SKM-1 treated with dmso at 0.1 percent for 144 hours (cell line): ENCODE results near the gene STOML2.

ENCODE experiments used
- DNase-seq: peaks from one replicate; lab custom pipeline; 2025; ENCODE audit not compliant: unreplicated experiment; lab: John Stamatoyannopoulos, UW

The STOML2 gene

DNA sequence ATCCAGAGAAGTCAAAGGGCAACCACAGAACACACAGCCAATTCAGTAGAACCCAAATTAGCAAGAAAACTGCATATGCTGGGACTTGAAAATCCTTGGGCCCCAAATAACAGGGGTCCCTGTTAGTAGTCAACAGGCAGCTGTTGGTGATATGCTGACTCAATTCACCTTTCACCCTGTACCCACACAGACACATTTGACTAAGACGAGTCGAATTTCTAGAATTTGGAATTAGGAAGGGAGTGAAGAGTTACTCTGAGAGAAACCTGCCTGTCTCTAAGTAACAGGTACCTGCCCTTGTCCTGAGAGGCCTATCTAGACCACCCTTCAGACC, 29.7 kb downstream of the STOML2 start:
- DNase-seq: no peak

DNA sequence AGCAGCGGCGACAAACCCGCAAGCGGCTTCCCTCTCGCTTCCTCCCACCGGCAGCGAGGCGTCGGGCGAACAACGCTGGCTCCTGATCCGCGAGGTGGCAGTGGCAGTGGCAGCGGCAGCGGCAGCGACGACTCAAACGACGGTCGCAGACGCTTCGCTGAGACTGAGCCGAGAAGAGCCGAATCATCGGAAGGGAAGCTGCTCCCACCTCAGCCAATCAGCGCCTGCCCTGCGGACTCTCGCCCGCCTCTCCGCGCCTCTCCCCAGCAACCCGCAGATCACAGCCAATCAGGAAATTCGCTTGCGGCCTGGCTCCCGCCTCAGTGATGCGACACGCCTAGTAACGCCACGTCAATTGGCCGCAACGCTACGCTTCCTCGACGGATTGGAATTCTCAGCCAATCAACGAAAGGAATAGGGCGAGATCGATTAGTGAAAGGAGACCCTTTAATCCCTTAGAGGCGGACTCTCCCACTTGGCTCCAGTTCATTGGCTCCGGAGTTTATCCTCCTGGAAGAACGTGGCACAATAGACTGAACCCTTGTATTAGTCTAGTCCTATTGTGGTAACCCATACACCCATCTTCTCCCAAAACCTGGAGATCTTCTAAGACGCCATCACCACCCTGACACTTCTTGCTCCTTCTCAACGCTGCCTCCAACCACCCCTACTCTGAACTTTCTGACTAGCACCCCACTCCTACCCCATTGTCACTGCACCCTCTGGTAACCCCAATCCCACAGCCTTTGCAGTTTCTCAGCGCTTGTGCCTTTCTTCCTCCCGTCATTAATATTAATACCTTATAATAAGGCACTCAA, 30.3 kb downstream of the STOML2 start, which contains the start of gene VCP:
Gene VCP (minus strand): TSS at position 165 of the 818 bp plus-strand sequence. CDS start 272 bp downstream, outside the sequence.
- peak; percentile 98 for DNase-seq

GRCh38 chr9:35071814-35072460, 31.0 kb downstream of the STOML2 start:
- peak; percentile 78 for DNase-seq

- DNase-seq: no peak
Measured at GRCh38 chr9:35070823-35071813, 31.8 kb downstream of the STOML2 start.

GRCh38 chr9:35069020-35069419, 33.9 kb downstream of the STOML2 start:
- DNase-seq: no peak

DNA sequence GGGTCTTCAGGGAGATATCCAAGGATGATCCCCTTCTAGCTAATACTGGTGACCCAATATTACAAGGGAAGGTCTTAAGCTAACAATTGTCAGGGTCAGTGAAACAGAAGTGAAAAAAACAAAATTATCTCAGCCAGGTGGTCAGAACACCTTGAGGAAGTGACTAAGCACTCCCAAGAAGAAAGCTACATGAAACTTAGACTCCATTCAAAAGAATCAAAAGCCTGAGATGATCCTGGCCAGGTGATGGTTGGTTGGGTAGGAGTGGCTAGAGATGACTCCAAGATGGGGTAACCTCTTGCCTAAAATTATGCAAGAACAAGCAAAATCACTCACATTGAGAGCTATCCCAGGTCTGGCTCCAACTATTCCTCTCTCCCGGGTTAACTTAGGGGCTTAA, 35.9 kb downstream of the STOML2 start:
- DNase-seq: no peak

- no peak for DNase-seq
Measured at GRCh38 chr9:35060548-35061207, 42.3 kb downstream of the STOML2 start.

DNA sequence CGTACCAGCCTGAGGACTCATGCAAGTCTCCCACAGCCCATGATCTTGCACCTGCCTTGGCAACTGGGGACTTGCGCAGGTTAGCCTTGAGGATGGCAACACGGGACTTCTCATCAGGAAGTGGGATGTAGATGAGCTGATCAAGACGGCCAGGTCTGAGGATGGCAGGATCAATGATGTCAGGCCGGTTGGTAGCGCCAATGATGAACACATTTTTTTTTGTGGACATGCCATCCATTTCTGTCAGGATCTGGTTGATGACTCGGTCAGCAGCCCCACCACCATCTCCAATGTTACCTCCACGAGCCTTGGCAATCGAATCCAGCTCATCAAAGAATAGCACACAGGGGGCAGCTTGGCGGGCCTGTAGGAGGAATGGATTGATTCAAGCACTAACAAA, 43.5 kb downstream of the STOML2 start:
- no peak for DNase-seq

- DNase-seq: no peak
Measured at GRCh38 chr9:35057271-35057620, 45.7 kb downstream of the STOML2 start.

- DNase-seq: no peak
Measured at GRCh38 chr9:35056571-35057270, 46.2 kb downstream of the STOML2 start.

DNA sequence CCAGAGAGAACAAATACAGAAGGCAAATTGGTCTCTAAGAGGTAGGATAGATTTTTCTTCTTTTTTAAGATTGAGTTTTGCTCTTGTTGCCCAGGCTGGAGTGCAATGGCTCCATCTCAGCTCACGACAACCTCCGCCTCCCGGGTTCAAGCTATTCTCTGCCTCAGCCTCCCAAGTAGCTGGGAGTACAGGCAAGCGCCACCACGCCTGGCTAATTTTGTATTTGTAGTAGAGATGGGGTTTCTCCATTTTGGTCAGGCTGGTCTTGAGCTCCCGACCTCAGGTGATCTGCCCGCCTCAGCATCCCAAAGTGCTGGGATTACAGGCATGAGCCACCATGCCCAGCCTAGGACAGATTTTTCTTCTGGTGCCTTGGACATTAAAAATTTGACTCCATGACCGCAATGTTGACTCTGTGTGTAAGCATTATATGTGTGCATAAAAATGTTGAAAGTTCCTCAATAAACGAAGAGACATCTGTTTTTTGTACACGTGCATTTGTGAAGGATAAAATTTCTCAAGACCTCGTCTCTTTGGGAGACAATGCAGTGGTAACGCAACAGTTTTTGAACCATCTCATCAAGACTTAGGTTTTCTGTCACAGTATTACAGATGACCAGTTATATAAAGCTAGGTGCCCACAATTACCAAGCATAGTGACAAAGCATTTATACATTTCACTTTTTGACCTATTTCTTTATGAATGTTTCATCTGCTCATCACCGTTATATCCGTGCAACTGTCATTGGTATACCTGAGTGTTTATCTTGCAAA, 47.9 kb downstream of the STOML2 start:
- no peak for DNase-seq

- DNase-seq: no peak
Measured at GRCh38 chr9:35054185-35054835, 48.6 kb downstream of the STOML2 start.

- peak; percentile 42 for DNase-seq
Measured at GRCh38 chr9:35051069-35051967, 51.6 kb downstream of the STOML2 start.
